HCT116 (cell line): ENCODE measurements around the gene PPP1R37. TPM values are rescaled to one million over a fixed set of nuclear protein-coding genes. Genes with fewer than 3 reads are reported as not detected.

ENCODE experiments used
- ATAC-seq: fragments of 200-7000 bp; cut with Tn5 transposase; 2 replicates; pipeline ENCODE4 v1.9.1; 2020; ENCODE audit warnings: mild to moderate bottlenecking, moderate library complexity
- BruUV-seq: library from RNA; stranded (reverse); fragments of 400-500 nt; replicated peaks from 2 replicates; lab custom pipeline; 2021; lab: Mats Ljungman, UMichigan
- CTCF ChIA-PET: fragments of 300-600 bp; sonication (Branson Sonifier 250); formaldehyde crosslinking; loops from one replicate; lab custom pipeline; 2021; ENCODE audit warnings: antibody characterized with exemption; lab: Charles Lee
- POLR2A ChIA-PET: fragments of 300-600, 350-600 bp; sonication (Branson Sonifier 250); formaldehyde crosslinking; loops from one replicate; lab custom pipeline; 2021; ENCODE audit warnings: antibody characterized with exemption; lab: Charles Lee
- RAD21 ChIA-PET, 2 experiments: fragments of 300-600 bp; sonication (Branson Sonifier 250); formaldehyde crosslinking; loops; one replicate each; lab custom pipeline; 2023; ENCODE audit warnings: low total read pairs in 2 of 2; ENCODE audit not compliant: uncharacterized antibody in 2 of 2, unreplicated experiment in 2 of 2, low non-redundant PET in 1 of 2; lab: Charles Lee
- DNase-seq: peaks from one replicate; pipeline ENCODE4 v3.0.0-alpha.2; 2010; ENCODE audit warnings: low read depth, low spot score
- H2AFZ ChIP-seq: fragments of 200-600 bp; shearing (Covaris generic), sonication (generic); 2 replicates; pipeline ENCODE4 v1.6.1; 2017; ENCODE audit warnings: low read depth, mixed run types, mixed read lengths, antibody characterized with exemption, low read length; ENCODE audit not compliant: poor library complexity, severe bottlenecking
- H3K27ac ChIP-seq: 2 replicates; pipeline ENCODE4 v1.5.1; 2012; ENCODE audit warnings: low read depth, low read length
- H3K27me3 ChIP-seq: fragments of 200-600 bp; sonication (generic); 2 replicates; pipeline ENCODE4 v1.6.1; 2016; ENCODE audit warnings: mixed run types, low read length, mixed read lengths; ENCODE audit not compliant: insufficient read depth
- H3K36me3 ChIP-seq, 2 experiments: fragments of 200-500 bp in 1 of 2; fragments of 200-600 bp in 1 of 2; sonication (Bioruptor generic) in 1 of 2; sonication (generic) in 1 of 2; 2 replicates each; pipeline versions ENCODE4 v1.5.1 to v1.6.1; 2014 to 2016; ENCODE audit warnings: low read length in 2 of 2, inconsistent platforms in 1 of 2, mixed read lengths in 1 of 2, mixed run types in 1 of 2; ENCODE audit not compliant: insufficient read depth in 2 of 2, control insufficient read depth in 1 of 2
- H3K4me1 ChIP-seq, 2 experiments: fragments of 200-600 bp in 1 of 2; sonication (generic) in 1 of 2; 2 replicates each; pipeline versions ENCODE4 v1.5.1 to v1.6.1; 2012 to 2017; ENCODE audit warnings: low read length in 2 of 2, inconsistent platforms in 1 of 2, mild to moderate bottlenecking in 1 of 2, mixed read lengths in 1 of 2, mixed run types in 1 of 2, moderate library complexity in 1 of 2; ENCODE audit not compliant: insufficient read depth in 2 of 2, control insufficient read depth in 1 of 2
- H3K4me2 ChIP-seq: fragments of 200-600 bp; sonication (generic); 2 replicates; pipeline ENCODE4 v1.6.1; 2017; ENCODE audit warnings: mixed run types, low read length, mixed read lengths
- H3K4me3 ChIP-seq, 2 experiments: fragments of 200-600 bp in 1 of 2; sonication (generic) in 1 of 2; replicated peaks in 1 of 2; 2 replicates each; pipeline ENCODE4 v1.5.1; 2011 to 2016; ENCODE audit warnings: low read length in 2 of 2, control low read depth in 1 of 2, low read depth in 1 of 2, mild to moderate bottlenecking in 1 of 2, mixed read lengths in 1 of 2, mixed run types in 1 of 2
- H3K79me2 ChIP-seq: fragments of 200-600 bp; sonication (generic); 2 replicates; pipeline ENCODE4 v1.6.1; 2017; ENCODE audit warnings: mild to moderate bottlenecking, mixed run types, low read length, moderate library complexity, mixed read lengths; ENCODE audit not compliant: insufficient read depth
- H3K9ac ChIP-seq: fragments of 200-600 bp; sonication (generic); 2 replicates; pipeline ENCODE4 v1.6.1; 2016; ENCODE audit warnings: low read length, mixed read lengths
- H3K9me2 ChIP-seq: fragments of 200-600 bp; sonication (generic), shearing (Covaris generic); 2 replicates; pipeline ENCODE4 v1.6.1; 2017; ENCODE audit warnings: mixed run types, mild to moderate bottlenecking, moderate library complexity; ENCODE audit not compliant: insufficient read depth
- H3K9me3 ChIP-seq, 2 experiments: fragments of 200-500 bp in 1 of 2; fragments of 200-600 bp in 1 of 2; sonication (Bioruptor generic) in 1 of 2; sonication (generic) in 1 of 2; 2 replicates each; pipeline ENCODE4 v1.6.1; 2014 to 2017; ENCODE audit warnings: low read length in 2 of 2, mixed read lengths in 2 of 2, inconsistent platforms in 1 of 2, low read depth in 1 of 2, mild to moderate bottlenecking in 1 of 2, mixed run types in 1 of 2, moderate library complexity in 1 of 2; ENCODE audit not compliant: control insufficient read depth in 1 of 2, insufficient read depth in 1 of 2
- H4K20me1 ChIP-seq: fragments of 200-600 bp; sonication (generic), shearing (Covaris generic); 2 replicates; pipeline ENCODE4 v1.6.1; 2017; ENCODE audit warnings: mixed run types, mild to moderate bottlenecking, moderate library complexity; ENCODE audit not compliant: insufficient read depth
- ATF3 ChIP-seq: IDR thresholded peaks from 2 replicates; pipeline ENCODE4 v1.6.1; 2012
- CTCF ChIP-seq, 3 experiments: fragments of 200-600 bp in 1 of 3; sonication (generic) in 1 of 3; IDR thresholded peaks in 2 of 3; conservative IDR thresholded peaks in 1 of 3; 2 replicates each; pipeline ENCODE4 v1.5.1; 2012 to 2017; ENCODE audit warnings: low read depth in 2 of 3, low read length in 2 of 3, antibody characterized with exemption in 1 of 3, borderline replicate concordance in 1 of 3, control low read depth in 1 of 3, mild to moderate bottlenecking in 1 of 3, mixed read lengths in 1 of 3, mixed run types in 1 of 3, moderate library complexity in 1 of 3; ENCODE audit not compliant: insufficient read depth in 1 of 3
- MAX ChIP-seq: IDR thresholded peaks from 2 replicates; pipeline ENCODE4 v1.6.1; 2012
- POLR2A ChIP-seq: IDR thresholded peaks from 2 replicates; pipeline ENCODE4 v1.7.0; 2011; ENCODE audit warnings: borderline replicate concordance; ENCODE audit not compliant: insufficient read depth, insufficient read length; ENCODE audit errors: extremely low read depth
- SRF ChIP-seq: IDR thresholded peaks from 2 replicates; pipeline ENCODE4 v1.6.1; 2012; ENCODE audit warnings: low read depth
- ZFX ChIP-seq: fragments of 450-650 bp; IDR thresholded peaks from 2 replicates; pipeline ENCODE4 v1.6.1; 2017
- intact Hi-C: fragments of 100-400 bp; cut with micrococcal nuclease; formaldehyde crosslinking; loops from 2 replicates; pipeline ENCODE4 v1.10.0; 2022
- total RNA-seq: library from RNA; stranded (reverse); gene quantifications from one replicate; pipeline ENCODE4 v1.2.1, GENCODE V29; 2021; ENCODE audit not compliant: unreplicated experiment

The PPP1R37 gene
- total RNA-seq, 1 experiment from 2014 or later, result 32.7 TPM

- TF ChIP-seq ATF3 (no peak), POLR2A (no peak), ZFX (no peak), SRF (no peak), CTCF (IDR thresholded peaks at IDR 0.05 in 2 of 3, conservative IDR thresholded peaks at IDR 0.05 in 1 of 3; ENCODE audit: borderline replicate concordance in 1 of 3, insufficient read depth in 1 of 3, low read depth in 2 of 3, low read length in 2 of 3) (no peak), MAX (no peak)
- Histone ChIP-seq H2AFZ (no peak overlapping the region), H3K9me2 (no peaks in the 10 kb centered on the region), H4K20me1 (no peaks in the 10 kb centered on the region), H3K9ac (no peak overlapping the region), H3K79me2 (peaks cover 18% of the 10 kb centered on the region; the same call in 1 of the 2 replicates), H3K4me3 (no peak overlapping the region), H3K4me1 (peaks cover 0 to 3% of the 10 kb centered on the region in 2 experiments; a peak in 2 of 4 replicates), H3K27ac (no peak overlapping the region), H3K4me2 (no peak overlapping the region), H3K9me3 (no peaks in the 10 kb centered on the region), H3K27me3 (no peaks in the 10 kb centered on the region), H3K36me3 (no peaks in the 10 kb centered on the region; a peak in 1 of 4 replicates)
- ChIA-PET CTCF (no interaction called here), RAD21 (no interaction called here), POLR2A (no interaction called here)
- no peak for DNase-seq
- BruUV-seq, result no TSS peak
- intact Hi-C loops, result no loop called here
- ATAC-seq, result no peak
Measured at GRCh38 chr19:45141203-45141900, 48.4 kb downstream of the PPP1R37 start.
